Measurements from ENCODE around the gene NKD1. TPM values are rescaled to one million over a fixed set of nuclear protein-coding genes. Genes with fewer than 3 reads are reported as not detected.
"Not testable (repeated sequence)": the region's sequence is repeated elsewhere in the genome, so short reads cannot be mapped to it uniquely, and the experiment has no call there.

Gene NKD1
- polyA plus RNA-seq, 1 donor, result 11.8 TPM

DNA sequence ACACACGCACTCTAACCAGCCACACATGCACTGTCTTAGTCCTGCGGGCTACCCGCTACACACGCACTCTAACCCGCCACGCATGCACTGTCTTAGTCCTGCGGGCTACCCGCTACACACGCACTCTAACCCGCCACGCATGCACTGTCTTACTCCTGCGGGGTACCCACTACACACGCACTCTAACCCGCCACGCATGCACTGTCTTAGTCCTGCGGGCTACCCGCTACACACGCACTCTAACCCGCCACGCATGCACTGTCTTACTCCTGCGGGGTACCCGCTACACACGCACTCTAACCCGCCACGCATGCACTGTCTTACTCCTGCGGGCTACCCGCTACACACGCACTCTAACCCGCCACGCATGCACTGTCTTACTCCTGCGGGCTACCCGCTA is 31.2 kb downstream of the NKD1 start:
- not testable (repeated sequence) for DNase-seq

DNA sequence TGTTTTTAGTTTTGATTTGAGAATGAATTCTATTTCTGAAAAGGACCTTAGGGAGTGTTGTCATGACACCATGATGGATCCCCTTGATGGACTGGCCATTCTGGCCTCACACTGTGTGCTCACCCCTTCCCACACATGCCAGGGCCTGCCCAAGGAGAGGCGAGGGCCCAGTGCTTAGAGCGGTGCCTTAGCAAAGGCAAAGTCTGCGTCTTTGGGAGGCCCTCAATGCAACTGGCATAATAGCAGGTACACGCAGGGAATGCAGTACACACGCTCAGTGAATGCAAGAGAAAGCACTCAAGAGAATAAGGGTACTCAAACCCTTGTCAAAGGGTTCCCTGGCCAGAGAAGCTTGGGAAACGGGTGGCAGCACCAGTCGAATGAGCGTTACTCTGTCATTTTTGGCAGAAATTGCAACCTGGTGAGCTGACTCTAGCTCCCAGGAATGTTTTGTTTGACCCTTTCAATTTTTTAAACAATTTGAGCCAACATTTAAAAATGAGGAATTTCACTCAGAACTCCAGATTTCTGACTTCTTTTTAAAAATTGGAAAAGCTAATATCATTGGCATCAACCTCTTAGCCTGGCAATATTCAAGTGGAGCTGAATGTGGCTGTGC is 32.1 kb downstream of the NKD1 start:
- DNase-seq, result no peak

DNA sequence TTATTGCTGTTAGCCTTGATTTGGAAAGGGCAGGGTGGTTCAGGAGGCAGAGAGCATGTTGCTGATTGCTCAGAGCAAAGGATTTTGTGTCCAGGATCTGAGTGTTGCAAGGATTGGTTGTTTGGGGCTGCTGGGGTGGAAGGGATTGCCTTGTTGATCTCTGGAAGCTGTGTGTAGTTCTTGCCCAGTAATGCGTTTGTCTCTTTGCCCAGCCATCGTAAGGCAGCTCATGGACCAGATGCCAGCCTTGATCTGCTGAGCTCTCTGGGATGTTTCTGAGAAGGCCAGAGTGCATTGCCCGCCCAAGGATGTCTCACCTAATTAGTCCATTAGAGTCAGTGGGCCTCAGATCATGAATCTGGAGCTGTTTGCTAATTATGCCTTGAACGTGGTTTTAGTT is 33.6 kb downstream of the NKD1 start:
- DNase-seq, result no peak

DNA sequence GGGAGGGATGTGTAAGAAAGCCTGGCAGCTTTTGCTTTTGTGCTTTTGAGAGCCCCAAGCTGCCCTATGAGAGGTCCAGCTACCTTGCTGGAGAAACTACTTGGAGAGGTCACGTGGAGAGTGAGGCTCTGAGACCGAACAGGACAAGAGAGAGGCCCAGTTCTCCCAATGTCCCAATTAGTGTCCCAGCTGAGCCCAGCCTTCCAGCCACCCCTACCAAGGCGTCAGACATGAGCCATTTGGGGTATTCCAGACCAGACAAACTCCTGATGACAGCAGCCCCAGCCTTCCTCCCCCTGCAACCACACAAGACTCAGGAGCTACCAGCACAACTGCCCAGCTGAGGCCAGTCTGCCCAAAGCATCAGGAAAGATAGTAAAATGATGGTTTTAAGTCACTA is 35.0 kb downstream of the NKD1 start:
- DNase-seq, result no peak

DNA sequence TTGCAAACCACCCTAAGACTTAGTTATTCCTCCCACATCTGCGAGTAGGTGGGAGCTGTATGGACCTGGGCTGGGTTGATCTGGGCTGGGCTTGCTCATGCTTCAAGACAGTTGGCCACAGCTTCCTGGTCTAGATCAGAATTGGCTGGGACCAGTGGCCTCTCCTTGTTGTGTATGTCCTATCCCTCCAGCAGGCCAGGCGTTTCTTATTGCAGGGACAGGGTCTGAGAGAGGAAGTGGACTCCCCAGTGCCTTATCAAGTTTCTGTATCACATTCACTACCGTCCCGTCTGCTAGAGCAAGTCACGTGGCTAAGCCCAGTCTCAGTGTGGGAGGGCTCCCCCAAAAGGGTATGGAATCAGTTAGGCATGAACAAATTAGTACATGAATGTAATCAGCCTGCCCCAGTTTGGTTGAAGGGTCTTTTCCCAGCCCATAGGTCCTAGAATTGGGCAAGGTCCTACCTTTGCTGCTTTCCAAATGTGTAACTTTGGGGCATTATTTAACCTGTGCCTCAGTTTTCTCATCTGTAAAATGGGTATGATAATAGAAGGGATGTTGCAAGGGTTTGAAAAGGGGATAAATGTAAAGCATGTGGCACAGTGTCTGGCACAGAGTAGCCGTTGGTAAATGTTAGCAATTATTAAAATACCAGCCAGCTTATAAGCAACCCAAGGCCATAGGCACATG is 36.0 kb downstream of the NKD1 start:
- no peak for DNase-seq

DNA sequence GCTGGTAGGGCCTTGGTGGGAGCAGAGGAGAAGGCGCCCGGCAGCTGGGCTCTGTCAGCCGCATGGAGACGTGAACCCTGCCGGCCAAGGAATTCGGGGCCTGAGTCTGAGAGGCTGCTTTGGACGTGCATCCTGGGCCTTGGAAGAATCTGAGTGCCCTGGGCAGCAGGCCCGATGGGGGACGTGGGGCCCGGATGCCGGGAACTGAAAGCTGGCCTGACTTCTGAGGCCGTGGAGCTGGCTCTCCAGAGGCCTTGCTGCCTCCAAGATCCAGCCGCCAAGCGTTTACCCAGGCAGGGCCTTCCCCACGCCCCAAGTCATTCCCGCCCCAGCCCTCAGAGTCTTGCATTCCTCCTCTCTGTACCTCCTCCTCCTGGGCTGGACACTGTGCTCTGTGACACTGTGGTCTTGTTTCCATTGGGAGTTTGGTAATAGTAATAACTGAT is 37.2 kb downstream of the NKD1 start:
- no peak for DNase-seq

DNA sequence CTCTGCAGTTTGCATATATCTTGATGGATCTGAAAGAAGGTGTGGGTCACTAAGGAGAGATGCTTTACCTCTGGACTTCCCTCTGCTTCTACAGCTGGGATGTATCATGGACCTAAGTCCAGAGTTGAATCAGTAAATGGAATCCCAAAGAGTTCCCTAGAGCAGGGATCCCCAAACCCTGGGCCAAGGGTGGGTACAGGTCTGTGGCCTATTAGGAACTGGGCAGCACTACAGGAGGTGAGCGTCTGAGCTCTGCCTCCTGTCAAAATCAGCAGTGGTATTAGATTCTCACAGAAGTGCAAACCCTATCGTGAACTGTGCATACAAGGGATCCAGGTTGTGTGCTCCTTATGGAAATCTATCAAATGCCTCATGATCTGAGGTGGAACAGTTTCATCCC is 39.3 kb downstream of the NKD1 start:
- no peak for DNase-seq

DNA sequence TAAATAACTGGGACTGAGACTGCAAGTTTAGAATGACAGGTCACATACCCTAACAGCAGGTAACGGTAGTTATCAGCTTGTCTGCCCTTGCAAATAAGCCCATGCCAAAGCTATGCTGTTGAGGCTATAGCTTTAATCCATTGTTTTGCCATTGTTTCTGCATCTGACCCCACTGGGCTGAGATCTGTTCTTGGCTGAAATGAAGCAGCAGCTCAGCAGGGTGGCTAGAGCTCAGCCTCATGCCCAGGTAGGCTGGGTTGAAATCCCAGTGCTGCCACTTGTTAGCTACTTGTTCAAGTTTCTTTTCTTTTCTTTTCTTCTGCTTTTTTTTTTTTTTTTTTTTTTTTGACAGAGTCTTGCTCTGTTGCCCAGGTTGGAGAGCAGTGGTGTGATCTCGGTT is 40.1 kb downstream of the NKD1 start:
- DNase-seq, result no peak

DNA sequence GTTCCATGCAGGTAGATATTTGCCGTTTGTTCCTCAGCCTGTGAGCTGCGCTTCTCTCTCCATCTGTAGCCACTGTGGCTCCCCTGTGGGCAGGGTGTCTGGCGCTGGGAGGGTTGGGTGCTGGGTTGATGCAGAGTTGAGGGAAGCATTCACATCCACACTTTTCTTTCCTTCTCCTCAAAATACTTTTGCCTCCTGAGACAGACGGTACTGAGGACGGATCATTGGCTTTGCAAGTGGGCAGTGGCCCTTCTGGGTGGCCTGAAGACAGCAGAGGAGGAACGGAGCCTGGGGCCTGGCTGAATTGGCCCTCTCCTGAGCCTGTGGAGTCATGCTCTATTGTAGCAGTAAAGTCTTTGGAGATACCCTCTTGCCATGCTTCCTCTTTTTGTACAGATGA is 43.0 kb downstream of the NKD1 start:
- no peak for DNase-seq

DNA sequence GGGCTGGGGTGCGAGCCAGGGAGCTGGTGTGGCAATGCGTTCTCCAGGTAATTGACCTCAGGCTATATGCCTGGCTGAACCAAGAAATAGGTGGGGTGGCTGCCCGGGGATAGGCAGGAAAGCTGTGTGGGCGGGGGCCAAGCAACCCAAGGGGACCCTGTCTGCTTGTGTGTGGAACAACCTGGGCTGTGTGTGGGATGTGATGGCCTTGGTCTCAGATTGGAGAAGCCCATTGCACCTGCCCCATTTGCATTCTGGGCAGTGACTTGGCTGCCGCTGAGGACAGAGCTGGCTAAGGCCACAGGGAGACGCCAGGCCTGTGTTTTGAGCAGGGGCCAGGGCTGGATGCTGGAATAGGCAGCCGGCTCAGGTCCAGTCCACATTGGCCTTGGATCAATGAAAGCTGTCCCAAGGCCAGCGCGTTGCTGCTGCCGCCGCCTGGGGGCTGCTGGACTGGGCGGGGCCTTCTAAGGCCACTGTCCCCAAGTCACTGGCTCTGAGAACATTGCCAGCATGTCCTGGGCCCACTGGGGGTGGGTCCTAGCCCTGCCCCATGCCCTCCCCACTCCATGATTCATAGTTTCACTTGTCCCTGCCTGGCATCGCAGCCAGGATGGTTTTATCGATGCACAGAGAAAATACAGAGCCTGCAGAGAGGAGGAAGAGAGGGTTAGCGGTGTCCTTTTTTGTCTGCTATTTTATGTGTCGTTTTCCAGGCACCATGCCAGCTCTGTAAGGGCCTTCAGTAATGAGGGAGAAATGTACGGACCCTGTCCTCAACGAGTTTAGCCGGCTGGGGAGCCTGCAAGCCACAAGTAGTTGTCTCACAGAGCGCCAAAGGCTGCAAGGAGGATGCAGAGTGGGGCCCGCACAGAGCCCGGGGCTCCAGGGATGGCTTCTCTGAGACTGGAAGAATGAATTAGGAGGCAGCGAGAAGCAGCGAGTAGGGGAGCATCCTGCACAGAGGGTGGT is 43.9 kb downstream of the NKD1 start:
- DNase-seq, result peak; percentile 71

DNA sequence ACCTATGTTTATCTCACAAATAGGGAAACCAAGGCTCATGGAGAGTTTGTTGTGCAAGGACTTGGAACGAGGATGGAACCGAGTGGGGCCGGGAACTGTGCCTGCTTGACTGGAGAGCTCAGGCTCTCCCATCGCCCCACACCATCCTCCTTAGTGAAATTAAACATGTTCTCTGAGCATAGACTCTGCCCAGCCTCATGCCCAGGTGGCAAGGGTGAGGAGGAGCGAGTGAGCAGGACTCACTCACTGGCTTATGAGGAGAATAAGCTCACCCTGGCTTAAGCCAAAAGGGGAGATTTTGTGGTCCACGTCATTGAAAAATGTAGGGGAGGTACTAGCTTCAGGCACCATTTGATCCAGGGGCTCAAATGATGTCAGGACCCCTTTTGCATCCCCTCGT is 44.8 kb downstream of the NKD1 start:
- no peak for DNase-seq

DNA sequence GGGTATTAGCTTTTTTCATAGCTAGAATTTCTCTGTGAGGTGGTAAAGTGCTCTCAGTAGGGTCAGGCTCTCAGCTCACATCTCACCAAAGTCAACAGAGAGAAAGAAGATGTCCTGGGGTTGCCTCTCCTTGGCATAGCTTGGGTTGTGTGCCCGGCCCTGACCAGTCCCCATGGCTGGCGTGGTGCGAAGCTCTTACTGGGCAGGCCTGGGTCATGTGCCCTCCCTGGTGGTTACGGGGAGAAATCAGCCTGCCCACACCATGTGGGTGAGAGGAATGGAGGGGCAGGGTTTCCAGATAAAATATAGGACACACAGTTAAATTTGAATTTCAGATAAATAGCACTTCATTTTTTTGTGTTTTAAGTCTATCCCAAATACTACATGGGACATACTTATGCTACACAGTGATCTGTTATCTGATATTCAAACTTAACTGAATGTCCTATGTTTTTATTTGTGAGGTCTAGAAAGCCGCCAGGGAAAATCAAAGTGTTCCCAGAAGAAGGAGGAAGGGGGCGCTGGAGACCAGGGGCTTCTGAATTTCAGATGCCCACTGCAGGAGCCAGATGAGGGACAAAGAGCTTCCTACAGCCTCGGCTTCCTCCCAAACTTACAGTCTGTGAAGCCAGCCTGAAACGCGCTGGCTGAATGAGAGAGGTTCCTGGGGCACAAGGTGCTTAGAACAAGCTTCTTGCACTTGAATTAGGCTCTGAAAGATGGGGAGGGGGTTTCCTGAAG is 45.4 kb downstream of the NKD1 start:
- no peak for DNase-seq

DNA sequence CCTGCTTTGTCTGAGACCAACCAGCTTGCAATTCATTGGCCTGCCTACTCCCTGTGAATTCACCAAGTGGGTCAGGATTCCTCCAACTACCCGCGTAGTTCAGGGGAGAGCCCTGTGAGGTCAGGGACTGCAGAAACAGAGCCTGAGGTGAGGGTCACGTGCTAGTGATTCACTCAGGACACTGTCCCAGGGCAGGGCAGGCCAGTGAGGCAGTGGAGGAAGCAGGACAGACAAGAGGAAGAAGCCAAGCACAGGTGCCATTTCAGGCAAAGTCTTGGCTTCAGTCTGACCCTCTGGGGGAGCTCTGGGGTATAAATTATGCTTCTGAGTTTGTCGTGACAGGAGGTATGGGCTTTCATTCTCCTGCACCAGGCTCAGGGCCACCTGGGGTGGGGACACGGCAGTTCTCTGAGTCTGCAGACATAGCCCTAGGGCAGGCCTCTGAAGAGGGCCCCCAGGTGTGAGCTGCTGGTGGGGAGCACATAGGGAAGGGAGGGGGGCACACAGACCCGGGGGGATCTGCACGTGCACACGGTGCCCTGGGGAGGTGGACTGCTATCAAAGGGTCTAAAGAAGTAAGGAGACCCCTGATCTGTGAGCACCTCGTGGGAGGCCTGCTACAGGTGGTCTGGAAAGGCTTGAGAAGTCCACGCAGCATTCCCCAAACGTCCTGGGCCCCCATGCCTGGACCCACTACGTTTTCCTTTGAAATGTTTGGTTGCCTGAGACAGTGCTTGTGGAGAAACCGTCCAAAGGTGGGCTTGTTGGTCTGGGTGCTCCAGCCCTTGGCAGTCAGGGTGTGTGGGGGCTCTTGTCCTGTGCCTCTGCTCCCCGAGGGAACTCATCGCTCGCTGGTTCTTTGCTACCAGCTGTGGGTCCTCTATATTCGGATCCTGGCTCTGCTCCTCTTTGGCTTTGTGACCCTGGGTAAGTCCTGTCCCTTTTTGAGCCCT is 46.4 kb downstream of the NKD1 start:
- DNase-seq, result no peak

DNA sequence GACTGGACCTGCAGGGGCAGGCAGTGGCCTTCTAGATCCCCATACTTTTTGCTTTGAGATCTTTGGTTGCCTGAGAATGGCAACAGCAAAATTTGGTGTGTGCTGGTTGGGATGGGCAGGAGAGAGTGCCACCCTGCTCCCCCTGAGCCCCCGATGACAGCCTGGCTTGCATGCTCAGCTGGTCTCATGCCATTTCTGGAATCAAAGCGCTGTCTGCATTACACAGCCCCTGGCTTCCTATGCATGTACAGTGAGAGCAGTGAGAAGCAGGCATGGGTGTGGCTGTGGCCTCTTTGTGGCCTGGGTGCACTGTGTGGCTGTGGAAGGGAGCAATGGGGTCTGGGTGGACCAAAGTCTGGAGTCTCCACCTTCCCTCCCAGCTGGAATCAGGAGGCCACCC is 47.7 kb downstream of the NKD1 start:
- no peak for DNase-seq

DNA sequence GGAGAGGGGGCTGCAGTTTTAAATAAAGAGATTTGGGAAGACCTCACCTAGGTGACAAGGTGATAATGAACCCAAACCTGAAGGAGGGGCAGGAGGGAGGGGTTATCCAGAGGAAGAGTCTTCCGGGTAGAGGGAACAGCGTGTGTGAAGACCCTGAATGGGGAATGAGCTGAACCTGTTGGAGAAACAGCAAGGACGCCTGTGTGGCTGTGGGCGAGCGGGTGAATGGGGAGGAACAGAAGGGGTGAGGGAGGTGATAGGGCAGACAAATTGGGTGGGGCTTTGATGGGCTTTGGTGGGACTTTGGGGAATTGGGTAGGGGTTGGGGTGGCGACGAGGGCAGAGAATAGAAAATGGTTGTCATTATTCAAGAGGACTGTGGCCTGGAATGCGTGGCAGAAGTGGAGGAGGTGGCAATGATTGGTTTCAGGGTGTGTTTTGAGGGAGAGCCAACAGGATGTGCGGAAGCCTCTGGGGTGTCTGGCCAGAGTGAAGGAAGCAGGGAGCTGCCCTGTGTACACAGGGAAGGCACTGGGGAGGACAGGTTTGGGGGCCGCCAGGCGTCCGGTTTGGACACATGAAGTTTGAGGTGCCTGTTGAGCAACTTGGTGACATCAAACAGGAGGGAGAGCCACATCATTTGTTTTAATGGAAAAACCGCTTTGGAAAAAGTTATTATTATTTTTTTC is 48.7 kb downstream of the NKD1 start:
- DNase-seq, result no peak

DNA sequence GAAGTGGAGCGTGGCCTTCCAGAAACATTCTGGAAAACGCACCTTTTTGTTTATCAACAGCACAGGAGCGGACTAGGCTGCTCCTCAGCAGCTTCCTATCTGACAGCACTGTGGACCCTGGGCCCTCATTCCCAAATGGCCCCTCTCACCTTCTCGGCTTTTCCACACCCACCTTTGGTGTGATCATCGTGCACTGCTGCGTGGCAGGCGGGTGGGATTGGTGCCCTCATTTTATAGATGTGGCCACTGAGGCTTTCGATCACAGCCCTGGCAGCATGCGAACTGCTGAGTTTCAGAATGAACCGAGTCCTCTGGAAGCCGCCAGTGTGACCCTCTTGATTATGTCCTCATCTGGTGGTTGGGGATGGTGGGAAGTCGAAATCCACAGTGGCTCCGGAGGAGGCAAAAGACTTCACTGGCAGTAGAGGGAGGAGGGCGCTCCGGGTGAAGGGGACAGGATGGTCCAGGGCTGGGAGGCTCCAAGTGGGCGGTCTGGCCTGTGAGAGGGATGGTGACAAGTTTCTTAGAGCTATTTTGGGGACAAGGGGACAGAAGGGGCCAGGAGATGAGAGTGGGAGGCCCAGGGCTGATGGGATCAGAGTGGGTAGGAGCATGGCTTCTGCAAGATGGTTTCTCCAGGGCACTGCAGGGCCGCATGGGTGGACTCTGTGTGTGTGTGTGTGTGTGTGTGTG is 49.5 kb downstream of the NKD1 start:
- no peak for DNase-seq

DNA sequence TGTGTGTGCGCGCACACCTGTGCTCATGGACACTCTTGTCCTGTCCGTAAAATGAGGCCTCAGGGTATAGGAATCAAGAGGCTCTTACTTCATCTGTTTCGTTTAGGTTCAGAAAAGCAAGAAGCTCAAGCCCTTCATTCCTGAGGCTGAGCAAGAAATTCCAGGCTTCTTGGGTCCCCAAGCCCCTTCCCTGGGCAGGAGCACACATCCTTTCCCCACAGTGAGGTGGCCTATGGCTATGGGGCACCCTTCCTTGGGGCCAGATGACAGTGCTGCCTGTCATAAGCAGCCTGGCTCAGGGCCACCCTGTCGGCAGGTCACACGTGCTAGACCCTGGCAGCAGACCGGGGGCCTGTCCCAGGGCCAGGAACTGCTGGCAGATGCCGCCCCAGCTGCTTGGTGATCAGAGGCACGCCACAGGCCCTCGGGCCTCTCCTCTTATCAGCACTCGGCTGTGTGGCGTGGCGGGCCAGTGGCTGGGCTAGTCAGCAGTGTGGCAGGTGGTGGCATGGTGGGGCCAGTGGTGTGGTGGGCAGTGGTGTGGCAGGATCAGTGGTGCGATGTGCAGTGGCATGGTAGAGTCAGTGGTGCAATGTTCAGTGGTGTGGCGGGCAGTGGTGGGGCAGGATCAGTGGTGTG is 50.2 kb downstream of the NKD1 start:
- no peak for DNase-seq

DNA sequence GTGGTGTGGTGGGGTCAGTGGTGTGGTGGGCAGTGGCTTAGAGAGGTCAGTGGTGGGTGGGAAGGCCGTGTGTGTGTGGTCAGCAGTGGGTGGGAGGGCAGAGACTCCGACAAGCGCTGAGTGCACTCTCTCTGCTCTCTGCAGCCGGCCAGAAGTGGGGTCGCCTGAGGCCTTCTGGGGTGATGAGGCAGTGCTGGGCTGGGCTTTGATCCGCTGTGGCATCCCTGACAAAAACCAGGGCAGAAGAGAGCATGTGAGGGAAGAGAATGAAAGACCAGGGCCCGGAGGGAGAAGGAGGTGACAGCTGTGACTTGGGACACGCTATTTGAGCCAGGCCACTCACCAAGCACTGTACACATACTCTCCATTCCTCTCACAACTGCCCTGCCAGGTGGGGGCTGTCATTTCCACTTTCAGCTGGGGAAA is 50.8 kb downstream of the NKD1 start:
- no peak for DNase-seq

DNA sequence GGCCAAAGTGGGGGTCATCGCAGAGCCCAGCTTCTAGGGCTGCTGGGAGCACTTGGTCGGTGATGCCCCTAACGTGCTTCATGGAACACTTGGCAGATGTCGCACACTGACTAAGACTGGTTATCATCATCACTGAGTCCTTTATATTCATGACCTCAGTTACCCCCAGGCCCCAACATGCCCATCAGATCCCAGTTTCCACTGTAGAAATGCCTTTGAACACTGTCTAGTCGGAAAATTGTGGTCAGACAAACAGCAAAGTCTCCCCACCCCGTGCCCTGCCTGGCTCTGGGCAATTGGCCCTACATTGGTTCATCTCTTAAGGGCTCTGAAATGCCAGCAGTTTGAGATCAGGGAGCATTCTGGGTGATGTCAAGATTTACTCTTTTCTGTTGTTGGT is 51.3 kb downstream of the NKD1 start:
- DNase-seq, result no peak

Measured in left kidney (tissue), 2 donors.